NCI-H2107 treated with DMSO at 0.1 percent for 48 hours (cell line): ENCODE data around the gene DPP7.
"Not testable (repeated sequence)": the region's sequence is repeated elsewhere in the genome, so short reads cannot be mapped to it uniquely, and the experiment has no call there.

ENCODE experiments used
- DNase-seq: peaks from one replicate; lab custom pipeline; 2025; ENCODE audit not compliant: unreplicated experiment; lab: John Stamatoyannopoulos, UW

The DPP7 gene

DNA sequence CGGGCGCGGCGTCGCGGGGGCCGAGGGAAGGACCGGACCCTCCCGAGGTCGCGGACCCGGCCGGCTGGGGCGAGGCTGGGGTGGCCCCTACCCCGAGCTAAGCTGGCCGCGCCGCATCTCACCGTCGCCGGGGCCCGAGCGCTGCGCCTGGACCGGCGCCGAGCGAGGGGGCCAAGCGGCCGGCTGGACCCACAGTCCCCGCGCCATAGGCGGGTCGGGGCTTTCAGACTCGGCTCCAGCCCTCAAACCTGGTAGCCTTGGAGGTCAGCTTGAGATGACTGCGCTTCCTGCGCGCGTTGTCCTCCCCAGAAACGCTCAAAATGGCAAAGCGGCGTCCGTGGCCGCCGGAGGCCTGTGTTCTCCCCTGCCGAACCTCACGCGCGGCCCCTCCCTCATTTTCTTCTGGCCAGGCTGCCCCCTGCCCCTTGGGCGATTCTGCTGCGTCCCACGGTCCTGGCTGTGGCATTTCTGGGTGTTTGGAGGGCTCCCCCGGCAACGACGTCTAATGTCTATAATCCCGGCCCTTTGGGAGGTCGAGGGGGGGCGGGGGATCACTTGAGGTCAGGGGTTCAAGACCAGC lies 15.7 kb upstream of the DPP7 start:
- no peak for DNase-seq

- DNase-seq, result peak; percentile 85
Measured at GRCh38 chr9:137129456-137130175, 15.1 kb upstream of the DPP7 start.

DNA sequence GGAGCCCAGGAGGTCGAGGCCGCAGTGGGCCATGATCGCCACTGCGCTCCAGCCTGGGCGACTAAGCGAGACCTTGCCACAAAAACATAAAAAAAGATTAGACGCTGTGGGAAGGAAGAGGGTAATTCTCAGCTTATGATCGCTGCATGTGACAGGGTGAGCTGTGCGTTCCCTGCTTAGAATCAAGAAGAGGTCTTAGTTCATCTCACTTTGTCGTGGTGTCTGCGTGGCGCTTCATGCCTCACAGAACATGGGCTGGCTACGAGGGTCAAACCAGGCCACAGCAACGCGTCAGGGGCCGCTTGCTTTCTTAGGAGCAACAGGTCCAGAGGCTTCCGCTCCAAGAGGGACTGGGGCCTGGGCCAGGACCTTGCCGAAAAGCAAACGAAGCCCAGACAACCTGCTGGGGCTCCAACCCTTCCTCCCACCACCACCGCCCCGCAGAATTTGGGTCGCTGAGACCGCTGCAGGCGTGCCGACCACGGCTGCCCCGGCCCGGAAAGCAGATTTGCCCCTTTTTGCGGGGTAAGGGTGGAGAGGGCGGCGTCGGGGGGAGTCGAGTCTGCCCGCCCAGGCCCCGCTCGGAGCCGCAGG lies 14.4 kb upstream of the DPP7 start:
- DNase-seq, result no peak

GRCh38 chr9:137128158-137128861 lies 13.8 kb upstream of the DPP7 start:
- no peak for DNase-seq

GRCh38 chr9:137127301-137128157 lies 13.0 kb upstream of the DPP7 start:
- DNase-seq, result no peak

DNA sequence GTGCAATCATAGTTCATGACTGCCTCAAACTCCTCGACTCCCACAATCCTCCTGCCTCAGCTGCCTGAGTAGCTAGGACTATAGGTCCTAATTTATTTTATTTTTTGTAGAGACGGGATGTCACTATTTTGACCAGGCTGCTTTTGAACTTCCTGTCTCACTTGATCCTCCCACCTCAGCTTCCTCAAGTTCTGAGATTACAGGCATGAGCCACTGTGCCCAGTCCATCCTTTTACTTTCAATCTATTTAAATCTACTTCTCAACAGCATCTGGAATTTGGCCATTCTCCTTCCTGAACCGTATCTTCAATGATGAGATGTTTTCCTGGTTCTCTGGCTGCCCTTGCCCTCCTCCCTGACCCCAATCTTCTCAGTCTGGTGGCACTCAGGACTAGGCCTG lies 12.3 kb upstream of the DPP7 start:
- no peak for DNase-seq

DNA sequence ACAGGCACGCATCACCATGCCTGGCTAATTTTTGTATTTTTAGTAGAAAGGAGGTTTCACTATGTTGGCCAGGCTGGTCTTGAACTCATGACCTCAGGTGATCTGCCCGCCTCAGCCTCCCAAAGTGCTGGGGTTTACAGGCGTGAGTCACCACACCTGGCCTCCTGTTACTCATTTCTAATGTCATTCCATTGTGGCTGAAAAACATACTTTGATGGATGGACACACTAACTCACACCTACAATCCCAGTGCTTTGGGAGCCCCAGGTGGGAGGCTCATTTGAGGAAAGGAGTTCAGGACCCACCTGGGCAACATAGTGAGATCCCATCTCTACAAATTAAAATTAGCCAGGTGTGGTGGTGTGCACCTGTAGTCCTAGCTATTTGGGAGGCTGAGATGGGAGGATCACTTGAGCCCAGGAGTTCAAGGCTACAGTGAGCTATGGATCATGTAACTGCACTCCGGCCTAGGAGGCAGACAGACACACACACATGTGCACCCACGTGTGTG lies 9.5 kb upstream of the DPP7 start:
- not testable (repeated sequence) for DNase-seq

GRCh38 chr9:137123468-137123837 lies 8.9 kb upstream of the DPP7 start:
- DNase-seq, result no peak

- DNase-seq, result not testable (repeated sequence)
Measured at GRCh38 chr9:137122796-137123467, 8.4 kb upstream of the DPP7 start.

GRCh38 chr9:137121927-137122795 lies 7.6 kb upstream of the DPP7 start:
- not testable (repeated sequence) for DNase-seq

DNA sequence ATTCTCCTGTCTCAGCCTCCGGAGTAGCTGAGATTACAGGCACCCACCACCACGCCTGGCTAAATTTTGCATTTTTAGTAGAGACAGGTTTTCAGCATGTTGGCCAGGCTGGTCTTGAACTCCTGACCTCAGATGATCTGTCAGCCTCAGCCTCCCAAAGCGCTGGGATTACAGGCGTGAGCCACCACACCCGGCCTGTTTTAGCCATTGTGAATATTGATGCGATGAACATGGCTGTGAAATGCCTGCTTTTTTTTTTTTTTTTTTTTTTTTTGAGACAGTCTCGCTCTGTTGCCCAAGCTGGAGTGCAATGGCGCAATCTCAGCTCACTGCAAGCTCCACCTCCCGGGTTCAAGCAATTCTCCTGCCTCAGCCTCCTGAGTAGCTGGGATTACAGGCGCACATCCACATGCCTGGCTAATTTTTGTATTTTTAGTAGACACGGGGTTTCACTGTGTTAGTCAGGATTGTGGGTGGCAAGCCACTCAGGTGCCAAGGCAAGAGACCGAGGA lies 3.6 kb upstream of the DPP7 start:
- not testable (repeated sequence) for DNase-seq

DNA sequence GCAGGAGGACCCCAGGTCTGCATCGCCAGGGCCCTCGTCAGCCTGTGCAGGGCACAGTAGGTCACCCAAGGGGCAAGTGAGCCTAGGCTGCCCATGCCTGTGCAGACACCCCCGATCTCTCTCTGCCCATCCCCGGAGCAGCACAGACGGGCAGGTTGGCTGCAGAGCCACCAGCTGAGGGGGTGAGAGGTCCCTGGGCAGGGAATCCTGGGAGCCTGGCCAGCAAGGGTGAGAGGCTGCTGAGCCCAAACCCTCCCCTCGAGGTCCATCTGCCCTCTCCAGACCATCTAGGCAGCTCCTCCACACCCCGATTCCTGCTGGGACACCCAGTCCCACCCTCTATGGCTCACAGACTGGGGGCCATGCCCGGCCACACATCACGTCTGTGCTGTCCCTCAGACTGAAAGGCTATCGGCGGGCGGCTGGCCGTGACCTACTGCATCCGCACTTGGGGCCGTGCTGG lies 2.8 kb upstream of the DPP7 start:
- no peak for DNase-seq

DNA sequence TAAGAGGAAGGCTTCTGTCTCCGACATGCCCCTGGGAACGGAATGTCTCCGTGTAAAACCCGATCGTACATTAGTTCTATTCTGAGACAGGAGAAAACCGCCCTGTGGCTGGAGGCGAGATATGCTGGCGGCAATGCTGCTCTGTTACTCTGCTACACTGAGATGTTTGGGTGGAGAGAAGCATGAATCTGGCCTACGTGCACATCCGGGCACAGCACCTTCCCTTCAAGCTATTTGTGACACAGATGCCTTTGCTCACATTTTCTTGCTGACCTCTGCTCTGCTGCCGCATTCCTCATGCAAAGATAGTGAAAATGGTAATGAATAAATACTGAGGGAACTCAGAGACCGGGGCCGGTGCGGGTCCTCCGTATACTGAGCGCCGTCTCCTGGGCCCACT lies 2.2 kb upstream of the DPP7 start:
- no peak for DNase-seq

DNA sequence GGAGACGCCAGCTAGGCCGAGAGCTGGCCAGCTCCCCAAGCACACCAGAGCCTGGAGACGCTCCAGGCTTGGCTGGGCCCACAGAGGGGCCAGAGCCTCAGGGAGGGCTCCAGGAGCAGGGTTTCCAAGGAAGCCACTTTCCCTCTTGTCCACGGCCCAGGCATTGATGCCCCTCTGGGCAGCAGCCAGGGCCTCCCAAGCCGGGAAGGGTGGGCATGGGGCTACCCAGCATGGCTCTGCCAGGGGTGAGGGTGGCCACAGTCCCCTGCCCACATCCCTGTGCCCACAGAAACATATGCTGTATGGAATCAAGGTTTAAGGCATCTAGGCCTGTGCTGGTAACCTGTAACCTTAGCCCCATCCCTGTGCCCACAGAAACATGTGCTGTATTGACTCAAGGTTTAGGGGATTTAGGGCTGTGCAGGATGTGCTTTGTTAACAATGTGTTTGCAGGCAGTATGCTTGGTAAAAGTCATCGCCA lies 1.5 kb upstream of the DPP7 start:
- DNase-seq, result no peak

DNA sequence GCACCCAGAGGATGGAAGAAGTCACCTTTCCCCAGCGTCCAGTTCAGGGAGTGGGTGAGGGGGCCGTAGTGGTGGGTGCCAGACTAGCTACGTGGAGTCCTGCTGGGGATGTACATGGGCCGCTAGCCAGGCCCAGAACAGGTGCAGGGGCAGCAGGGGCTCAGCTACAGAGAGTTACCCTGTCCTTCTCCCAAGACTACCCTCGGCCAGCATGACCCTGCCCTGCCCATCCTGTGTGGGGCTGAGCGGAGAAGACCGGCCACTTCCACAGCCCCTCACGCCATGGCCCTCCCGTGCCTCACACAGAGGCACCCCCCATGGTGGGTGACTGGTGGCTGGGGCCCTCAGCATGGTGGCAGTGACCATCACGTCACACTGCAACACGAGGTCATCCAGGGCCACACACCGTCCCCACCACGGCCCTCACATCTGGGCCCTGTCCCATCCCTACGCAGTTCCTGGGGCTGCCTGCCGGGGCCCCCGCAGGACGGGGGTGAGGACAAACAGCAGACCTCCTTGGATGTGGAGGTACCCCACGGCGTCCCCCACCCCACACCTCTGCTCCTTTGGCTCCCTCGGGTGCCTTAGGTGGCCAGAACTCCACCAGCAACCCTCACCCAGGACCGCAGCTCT lies 977 bp upstream of the DPP7 start:
- DNase-seq, result no peak

GRCh38 chr9:137114220-137114612 lies 317 bp downstream of the DPP7 start:
- no peak for DNase-seq

- DNase-seq, result no peak
Measured at GRCh38 chr9:137113385-137114159, 961 bp downstream of the DPP7 start.
